Measurements from ENCODE around the gene VWA5B2. TPM values are rescaled to one million over a fixed set of nuclear protein-coding genes. Genes with fewer than 3 reads are reported as not detected.

VWA5B2 gene
- total and polyA plus RNA-seq, 9 of the 15 experiments (the other 6 are each of a cell fraction or from before 2014, with no cell fraction given) = 0.04 TPM; not detected in 8

DNA sequence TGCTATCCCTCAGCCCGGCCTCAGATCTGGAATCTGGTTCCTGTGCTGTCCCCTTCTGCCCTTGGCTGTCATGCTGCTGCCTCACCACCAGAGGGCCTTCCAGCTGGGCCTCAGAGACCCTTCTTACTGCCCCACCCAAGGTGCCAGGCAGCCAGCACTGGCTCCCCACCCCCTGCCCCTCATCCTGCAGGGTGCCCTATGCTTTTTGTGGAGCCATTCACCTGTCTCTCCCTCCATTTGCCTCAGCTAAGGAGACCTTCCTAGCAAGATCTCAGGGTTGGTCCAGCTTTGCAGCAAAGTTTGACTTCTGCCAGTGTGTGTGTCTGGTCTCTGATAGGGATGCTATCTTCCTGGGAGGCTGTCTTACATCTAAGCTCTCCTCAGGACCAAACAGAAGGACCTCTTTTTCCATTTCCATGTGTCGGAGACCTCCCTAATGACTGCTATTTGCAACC is 1.9 kb upstream of the VWA5B2 start (continued):
- TF ChIP-seq, protein P1, sequence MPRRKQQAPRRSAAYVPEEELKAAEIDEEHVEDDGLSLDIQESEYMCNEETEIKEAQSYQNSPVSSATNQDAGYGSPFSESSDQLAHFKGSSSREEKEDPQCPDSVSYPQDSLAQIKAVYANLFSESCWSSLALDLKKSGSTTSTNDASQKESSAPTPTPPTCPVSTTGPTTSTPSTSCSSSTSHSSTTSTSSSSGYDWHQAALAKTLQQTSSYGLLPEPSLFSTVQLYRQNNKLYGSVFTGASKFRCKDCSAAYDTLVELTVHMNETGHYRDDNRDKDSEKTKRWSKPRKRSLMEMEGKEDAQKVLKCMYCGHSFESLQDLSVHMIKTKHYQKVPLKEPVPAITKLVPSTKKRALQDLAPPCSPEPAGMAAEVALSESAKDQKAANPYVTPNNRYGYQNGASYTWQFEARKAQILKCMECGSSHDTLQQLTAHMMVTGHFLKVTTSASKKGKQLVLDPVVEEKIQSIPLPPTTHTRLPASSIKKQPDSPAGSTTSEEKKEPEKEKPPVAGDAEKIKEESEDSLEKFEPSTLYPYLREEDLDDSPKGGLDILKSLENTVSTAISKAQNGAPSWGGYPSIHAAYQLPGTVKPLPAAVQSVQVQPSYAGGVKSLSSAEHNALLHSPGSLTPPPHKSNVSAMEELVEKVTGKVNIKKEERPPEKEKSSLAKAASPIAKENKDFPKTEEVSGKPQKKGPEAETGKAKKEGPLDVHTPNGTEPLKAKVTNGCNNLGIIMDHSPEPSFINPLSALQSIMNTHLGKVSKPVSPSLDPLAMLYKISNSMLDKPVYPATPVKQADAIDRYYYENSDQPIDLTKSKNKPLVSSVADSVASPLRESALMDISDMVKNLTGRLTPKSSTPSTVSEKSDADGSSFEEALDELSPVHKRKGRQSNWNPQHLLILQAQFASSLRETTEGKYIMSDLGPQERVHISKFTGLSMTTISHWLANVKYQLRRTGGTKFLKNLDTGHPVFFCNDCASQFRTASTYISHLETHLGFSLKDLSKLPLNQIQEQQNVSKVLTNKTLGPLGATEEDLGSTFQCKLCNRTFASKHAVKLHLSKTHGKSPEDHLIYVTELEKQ (CRISPR knock-in tag; IDR thresholded peaks at IDR 0.05) = no peak
- TF ChIP-seq CREM (IDR thresholded peaks at IDR 0.05; ENCODE audit: low read depth) (peak; percentile 15; the same call in 1 of the 2 replicates), MAFG (tag; conservative IDR thresholded peaks at IDR 0.05) (no peak), HDAC8 (tag; IDR thresholded peaks at IDR 0.05) (no peak), TRIM24 (IDR thresholded peaks at IDR 0.05) (no peak), FOXK1 (CRISPR knock-in tag; IDR thresholded peaks at IDR 0.05; ENCODE audit: borderline replicate concordance) (no peak), ZBTB17 (CRISPR knock-in tag; IDR thresholded peaks at IDR 0.05) (no peak), SMARCE1 (IDR thresholded peaks at IDR 0.05) (no peak), HNRNPK (IDR thresholded peaks at IDR 0.05; ENCODE audit: low read depth, low read length, poor library complexity, severe bottlenecking) (no peak), KDM1A (IDR thresholded peaks at IDR 0.05) (no peak), MAZ (CRISPR knock-in tag; conservative IDR thresholded peaks at IDR 0.05 in 1 of 2, IDR thresholded peaks at IDR 0.05 in 1 of 2) (0 out of 4 replicates have a peak, but pooled peaks of 1 of the 2 experiments have one; percentile 25), CHD2 (IDR thresholded peaks at IDR 0.05; ENCODE audit: low read depth, low read length) (no peak), ZNF785 (CRISPR knock-in tag; IDR thresholded peaks at IDR 0.05) (no peak)
- TF ChIP-seq, protein P2, sequence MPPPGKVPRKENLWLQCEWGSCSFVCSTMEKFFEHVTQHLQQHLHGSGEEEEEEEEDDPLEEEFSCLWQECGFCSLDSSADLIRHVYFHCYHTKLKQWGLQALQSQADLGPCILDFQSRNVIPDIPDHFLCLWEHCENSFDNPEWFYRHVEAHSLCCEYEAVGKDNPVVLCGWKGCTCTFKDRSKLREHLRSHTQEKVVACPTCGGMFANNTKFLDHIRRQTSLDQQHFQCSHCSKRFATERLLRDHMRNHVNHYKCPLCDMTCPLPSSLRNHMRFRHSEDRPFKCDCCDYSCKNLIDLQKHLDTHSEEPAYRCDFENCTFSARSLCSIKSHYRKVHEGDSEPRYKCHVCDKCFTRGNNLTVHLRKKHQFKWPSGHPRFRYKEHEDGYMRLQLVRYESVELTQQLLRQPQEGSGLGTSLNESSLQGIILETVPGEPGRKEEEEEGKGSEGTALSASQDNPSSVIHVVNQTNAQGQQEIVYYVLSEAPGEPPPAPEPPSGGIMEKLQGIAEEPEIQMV (tag; conservative IDR thresholded peaks at IDR 0.05; ENCODE audit: low read depth) = no peak
- TF ChIP-seq, protein P3, sequence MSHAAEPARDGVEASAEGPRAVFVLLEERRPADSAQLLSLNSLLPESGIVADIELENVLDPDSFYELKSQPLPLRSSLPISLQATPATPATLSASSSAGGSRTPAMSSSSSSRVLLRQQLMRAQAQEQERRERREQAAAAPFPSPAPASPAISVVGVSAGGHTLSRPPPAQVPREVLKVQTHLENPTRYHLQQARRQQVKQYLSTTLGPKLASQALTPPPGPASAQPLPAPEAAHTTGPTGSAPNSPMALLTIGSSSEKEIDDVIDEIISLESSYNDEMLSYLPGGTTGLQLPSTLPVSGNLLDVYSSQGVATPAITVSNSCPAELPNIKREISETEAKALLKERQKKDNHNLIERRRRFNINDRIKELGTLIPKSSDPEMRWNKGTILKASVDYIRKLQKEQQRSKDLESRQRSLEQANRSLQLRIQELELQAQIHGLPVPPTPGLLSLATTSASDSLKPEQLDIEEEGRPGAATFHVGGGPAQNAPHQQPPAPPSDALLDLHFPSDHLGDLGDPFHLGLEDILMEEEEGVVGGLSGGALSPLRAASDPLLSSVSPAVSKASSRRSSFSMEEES (CRISPR knock-in tag; IDR thresholded peaks at IDR 0.05) = no peak

All from K562 (cell line).